HG03439 (cell line): Measurements from ENCODE around the gene POLR3E.

Source experiments
- ATAC-seq: cut with Tn5 transposase; IDR thresholded peaks from one replicate; pipeline ENCODE4 v1.9.1; 2021; ENCODE audit warnings: mild to moderate bottlenecking, moderate library complexity; ENCODE audit not compliant: unreplicated experiment

POLR3E gene, protein sequence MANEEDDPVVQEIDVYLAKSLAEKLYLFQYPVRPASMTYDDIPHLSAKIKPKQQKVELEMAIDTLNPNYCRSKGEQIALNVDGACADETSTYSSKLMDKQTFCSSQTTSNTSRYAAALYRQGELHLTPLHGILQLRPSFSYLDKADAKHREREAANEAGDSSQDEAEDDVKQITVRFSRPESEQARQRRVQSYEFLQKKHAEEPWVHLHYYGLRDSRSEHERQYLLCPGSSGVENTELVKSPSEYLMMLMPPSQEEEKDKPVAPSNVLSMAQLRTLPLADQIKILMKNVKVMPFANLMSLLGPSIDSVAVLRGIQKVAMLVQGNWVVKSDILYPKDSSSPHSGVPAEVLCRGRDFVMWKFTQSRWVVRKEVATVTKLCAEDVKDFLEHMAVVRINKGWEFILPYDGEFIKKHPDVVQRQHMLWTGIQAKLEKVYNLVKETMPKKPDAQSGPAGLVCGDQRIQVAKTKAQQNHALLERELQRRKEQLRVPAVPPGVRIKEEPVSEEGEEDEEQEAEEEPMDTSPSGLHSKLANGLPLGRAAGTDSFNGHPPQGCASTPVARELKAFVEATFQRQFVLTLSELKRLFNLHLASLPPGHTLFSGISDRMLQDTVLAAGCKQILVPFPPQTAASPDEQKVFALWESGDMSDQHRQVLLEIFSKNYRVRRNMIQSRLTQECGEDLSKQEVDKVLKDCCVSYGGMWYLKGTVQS

DNA sequence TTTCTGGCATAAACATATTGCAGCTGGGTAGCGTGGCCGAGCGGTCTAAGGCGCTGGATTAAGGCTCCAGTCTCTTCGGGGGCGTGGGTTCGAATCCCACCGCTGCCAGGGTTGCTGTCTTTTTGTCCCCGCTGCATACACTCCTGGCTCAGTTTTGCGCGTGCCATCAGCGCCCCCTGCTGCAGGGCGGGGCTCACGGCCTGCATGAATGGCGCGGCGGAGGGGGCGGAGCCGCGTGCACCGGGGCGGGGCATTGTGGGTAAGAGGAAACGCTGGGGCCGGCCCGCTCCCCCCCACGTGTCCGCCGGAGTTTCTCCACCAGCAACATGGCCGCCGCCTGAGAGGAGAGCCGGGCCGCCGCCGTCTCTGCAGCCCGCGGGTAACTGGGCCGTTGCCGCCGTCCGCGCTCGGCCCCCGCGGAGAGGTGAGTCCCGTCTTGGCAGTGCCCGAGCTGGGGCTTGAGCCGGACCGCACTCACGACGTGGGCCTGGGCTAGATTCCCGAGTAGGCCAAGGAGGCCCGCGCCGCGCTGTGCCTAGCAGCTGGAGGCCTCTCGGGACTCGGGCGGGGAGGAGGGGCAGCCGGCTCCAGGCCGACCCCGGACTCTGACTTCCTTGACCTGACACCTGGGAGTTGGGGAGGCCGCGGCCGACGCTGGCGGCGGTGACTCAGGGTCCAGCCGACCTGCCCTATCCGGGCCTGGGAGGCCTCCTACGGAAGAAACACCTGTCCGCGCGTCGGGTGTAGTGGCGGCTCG, at the start of gene POLR3E:
Gene POLR3E, plus strand, starts transcription at position 296 of the 757 bp plus-strand sequence. CDS start 5,560 bp downstream, outside the sequence.
- ATAC-seq, result peak; percentile 82

- ATAC-seq, result no peak
Observed at GRCh38 chr16:22250522-22250921, 46.7 kb upstream of the POLR3E start.

DNA sequence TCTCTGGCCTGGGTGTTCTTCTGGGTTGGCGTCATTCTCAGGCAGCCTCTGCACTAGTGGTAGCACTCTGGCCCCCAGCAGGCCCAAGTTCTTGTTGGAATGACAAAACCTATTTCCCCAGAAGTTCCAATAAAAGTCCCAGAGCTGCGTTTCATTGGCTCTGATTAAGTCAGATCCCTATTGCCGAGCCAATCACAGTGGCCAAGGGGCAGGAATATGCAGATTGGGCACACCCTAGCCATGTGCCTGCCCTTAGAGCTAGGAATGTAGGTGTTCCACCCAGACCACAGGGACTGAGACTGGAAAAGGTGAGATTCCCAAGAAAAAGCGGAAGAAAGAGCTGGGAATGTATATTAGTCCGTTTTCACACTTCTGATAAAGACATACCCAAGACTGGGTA, 44.9 kb upstream of the POLR3E start:
- no peak for ATAC-seq

DNA sequence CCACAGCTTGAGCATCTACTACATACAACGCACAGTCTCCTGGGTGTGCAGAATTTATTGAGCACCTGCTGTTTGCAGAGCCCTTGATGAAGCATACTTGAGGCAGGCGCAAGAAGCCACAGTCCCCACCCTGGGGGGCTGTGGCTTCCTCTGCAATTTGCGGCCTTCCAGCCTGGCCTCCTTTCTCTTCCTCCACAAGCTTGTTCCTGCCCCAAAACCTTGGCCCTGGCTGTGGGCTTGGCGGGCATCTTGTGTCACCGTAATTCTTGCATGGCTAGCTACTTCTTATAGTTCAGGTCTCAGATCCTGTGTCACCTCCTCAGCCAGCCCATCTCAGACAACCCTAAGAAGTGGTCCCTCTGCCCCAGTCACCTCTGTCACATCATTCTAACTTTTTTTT, 43.9 kb upstream of the POLR3E start:
- no peak for ATAC-seq

- ATAC-seq, result no peak
Observed at GRCh38 chr16:22255335-22255734, 41.9 kb upstream of the POLR3E start.

DNA sequence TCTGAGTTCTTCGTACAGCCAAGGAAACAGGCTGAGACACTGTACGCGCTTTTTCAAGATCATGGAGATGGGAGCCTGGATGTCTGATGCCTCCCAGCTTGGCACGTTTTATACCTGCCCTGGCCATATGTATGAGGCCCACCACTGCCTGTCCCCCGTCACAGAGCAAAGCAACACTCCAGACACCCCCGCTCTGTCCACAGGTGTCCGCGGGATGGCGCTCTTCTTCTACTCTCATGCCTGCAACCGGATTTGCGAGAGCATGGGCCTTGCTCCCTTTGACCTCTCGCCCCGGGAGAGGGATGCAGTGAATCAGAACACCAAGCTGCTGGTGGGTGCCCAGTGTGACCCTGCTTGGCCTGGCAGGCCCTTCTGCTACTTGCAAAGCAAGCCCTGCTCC, 39.8 kb upstream of the POLR3E start:
- ATAC-seq, result no peak

GRCh38 chr16:22260490-22260889, 36.7 kb upstream of the POLR3E start:
- ATAC-seq, result no peak

DNA sequence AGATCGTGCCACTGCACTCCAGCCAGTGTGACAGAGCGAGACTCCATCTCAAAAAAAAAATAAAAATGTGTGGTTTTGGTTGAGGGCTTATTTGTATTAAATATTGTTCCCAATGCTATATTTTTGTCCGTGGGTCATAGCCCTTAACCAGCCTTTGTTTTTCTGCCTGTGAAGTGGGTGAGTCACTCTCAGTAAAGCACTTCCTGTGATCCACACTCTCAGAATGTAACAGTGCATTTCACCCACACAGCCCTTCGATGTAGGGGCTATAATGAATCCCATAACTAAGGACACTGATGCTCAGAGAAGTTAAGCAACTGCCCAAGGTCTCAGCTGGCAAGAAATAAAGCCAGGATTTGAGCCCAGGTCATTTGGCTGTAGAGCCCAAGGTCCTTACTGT, 34.7 kb upstream of the POLR3E start:
- ATAC-seq, result no peak

GRCh38 chr16:22264786-22265185, 32.4 kb upstream of the POLR3E start:
- no peak for ATAC-seq

DNA sequence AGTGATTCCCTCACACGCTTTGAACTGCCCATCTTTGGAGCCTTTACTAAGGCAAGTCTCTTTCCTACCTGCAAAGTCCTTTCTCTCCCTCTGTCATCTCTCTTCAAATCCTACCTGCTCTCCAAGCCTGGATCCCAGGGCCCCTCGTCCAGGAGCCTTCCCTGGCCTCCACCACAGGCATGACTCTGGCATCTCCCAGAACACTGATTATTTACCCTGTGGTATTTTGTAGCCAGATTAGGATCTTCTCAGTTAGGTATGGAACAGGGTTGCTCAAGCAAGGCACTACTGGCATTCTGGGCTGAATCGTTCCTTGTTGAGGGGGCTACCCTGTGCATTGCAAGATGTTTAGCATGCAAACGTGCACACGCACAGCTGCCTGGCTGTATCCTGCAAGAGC, 31.9 kb upstream of the POLR3E start:
- no peak for ATAC-seq

DNA sequence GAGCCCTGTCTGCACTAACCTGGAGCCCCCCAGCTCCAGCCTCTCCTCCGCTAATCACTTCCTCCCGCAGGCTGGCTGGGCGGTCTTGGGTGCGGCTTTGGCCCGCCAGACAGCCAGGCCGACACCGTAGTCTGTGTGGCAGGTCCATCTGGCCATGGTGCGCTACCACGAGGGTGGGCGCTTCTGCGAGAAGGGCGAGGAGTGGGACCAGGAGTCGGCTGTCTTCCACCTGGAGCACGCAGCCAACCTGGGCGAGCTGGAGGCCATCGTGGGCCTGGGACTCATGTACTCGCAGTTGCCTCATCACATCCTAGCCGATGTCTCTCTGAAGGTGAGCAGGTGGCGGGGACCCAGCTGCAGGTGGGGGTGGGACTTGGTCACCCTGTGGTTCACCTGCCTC, 30.7 kb upstream of the POLR3E start:
- no peak for ATAC-seq

DNA sequence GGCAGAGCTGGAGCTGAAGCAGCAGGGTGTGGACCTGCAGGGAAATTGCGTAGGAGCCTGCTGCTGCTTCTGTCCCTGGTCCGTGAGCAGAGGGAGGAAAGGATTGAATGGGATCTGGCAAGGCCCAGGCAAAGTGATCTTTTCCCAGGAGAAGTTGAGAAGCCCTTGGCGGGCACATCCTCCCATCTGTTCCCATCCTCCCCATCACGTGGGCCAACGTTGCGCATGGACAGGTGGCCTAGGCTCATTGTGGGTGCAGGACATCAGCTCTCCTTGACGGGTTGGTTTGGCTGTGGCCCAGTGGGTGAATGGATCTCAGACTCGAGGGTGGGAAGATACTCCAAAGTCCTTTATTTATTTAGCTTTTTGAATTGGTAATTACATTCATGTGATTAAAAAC, 29.4 kb upstream of the POLR3E start:
- no peak for ATAC-seq

DNA sequence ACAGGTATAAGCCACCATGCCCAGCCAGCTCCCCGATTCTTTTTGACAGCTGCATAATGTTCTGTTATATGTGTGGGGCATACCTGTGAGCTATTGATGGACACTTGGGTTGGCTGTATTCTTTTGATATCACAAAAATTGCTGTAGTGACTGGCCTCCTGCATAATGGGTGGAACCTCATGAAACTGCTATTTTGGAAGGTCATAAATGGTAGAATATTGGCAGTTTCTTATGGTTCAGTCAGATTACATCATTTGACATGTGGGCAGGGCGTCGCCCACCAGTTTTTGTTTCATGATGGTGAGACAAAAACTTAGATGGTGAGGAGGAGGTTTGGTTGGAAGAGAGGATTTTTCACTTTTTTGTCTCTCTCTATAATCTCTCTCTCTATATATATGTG, 26.7 kb upstream of the POLR3E start:
- ATAC-seq, result no peak

DNA sequence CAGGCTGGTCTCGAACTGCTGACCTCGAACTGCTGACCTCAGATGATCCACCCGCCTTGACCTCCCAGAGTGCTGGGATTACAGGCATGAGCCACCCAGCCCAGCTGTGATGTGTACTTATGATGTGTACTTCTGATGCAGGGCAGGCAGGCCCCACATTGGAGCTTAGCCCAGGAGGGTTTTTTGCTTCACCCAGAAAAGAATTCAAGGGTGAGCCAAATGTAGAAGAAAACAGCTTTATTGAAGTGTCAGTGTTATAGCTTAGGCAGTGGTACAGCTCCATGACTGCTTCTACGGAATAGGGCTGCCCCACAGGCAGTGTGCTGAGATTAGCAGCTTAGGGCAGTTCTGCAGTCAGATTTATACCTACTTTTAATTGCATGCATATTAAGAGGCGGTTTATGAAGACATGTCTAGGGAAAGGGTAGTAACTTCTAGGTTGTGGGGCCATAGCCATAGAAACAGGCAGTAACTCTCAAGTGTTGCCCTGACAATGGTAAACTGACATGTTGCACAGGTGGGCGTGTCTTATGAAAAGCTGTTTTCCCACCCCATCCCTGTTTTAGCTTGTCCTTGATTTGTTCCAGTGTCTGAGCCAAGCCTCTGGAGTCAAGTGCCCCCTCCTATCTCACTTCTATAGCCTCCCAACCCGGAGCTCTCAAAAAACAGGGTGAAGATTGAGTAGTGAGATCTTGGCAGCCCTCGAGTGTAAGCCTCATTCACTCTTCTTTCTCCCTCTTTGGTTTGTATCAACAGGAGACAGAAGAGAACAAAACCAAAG, 24.1 kb upstream of the POLR3E start:
- no peak for ATAC-seq

- ATAC-seq, result no peak
Observed at GRCh38 chr16:22274916-22275315, 22.3 kb upstream of the POLR3E start.

DNA sequence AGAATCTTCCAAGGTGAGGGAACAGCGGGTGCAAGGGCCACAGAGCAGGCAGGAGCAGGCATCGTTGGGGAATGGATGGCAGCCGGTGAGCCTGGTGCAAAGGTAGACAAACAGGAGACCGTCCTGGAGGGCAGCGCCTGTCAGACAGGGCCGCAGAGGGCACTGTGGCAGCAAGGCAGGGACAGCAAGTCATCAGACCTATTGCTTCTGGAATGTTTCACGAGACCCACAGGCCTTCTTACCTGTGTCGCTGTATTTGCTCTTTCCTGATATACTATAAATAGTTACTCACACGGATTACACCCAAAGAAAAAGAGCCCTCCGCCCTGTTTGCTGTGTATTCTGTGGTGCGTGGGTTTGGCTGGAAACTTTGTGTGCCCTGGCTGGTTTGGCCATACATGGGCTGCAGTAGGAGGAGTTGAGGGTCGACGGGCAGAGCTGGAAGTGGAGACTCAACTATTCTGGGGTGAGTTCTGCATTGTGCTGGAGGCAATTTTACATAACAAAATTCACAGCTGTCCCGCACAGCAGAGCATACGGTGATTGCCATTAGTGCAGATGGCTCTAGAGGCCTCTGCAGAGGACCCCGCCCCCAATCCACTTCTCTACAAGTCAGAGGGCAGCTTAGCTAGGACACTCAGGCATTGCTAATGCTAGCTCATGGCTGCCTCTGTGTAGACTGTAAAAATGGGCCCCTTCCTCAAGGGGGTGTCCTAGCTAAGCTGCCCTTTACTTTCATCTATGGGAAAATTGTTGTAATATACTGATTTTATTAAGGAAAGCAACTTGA, 18.6 kb upstream of the POLR3E start:
- ATAC-seq, result no peak

DNA sequence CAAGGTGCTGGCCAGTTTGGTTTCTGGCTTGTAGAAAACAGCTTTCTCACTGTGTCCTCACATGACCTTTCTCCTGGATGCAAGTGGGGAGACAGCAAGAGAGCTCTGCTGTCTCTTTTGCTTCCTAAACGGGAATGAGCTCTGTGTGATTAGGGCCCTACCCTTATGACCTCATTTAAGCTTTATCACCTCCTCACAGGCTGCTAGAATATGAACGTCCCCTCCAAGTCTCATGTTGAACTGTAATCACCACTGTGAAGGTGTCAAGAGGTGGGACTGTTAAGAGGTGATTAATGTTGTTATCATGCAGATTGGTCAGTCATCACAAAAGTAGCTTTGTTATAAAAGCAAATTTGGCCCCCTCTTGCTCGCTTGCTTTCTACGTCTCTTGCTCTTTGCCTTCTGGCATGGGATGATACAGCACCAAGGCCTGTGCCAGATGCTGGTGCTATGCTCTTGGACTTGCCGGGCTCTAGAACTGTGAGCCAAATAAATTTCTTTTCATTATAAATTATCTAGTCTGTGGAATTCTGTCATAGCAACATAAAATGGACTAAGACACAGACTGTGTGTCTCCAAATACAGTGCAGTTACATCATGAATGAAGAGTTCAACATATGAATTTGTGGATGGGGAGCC, 14.8 kb upstream of the POLR3E start:
- ATAC-seq, result no peak

DNA sequence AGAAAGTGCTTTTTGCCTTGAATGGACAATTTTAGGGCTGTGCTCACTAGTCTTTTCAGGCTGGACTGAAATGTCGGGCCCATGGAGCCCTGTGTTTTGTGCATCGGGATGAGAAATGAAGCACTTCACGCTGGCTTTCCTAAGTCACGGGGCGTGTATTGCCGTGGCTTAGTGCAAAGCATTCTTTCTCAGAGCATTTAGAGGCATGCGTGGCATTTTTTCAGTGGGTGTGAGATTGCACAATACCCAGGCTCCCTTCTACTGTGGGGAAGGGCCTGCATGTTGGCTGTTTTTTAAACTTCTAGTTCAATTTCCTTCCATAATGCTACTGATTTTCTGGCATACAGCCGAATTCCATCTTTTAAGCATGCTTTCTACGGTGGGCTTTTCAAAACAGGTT, 12.6 kb upstream of the POLR3E start:
- no peak for ATAC-seq

DNA sequence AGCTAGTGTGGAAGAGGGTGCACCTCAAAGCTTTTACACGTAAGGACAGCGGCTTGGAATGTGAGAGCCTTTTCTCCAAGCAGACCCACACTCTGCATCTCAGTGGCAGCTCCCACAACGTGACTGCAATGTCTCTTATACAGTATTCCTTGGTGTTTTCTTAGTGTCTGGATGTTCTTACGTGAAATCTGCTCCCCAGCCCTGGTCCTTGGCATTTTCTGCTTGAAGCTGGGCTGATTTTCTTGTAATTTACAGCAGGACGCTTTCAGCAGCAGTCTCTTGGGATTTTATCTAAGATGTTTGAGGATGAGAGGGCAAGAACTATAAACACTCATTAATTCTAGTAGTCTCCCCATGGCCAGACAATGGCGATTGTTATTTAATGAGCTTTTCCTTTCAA, 12.1 kb upstream of the POLR3E start:
- no peak for ATAC-seq

- no peak for ATAC-seq
Observed at GRCh38 chr16:22291020-22291419, 6.2 kb upstream of the POLR3E start.
